Endothelial cell of umbilical vein (primary cell): Measurements from ENCODE around the gene PLEKHA7. TPM values are rescaled to one million over a fixed set of nuclear protein-coding genes. Genes with fewer than 3 reads are reported as not detected.

Experiments used
- BruUV-seq: library from RNA; stranded (reverse); fragments of 400-500 nt; replicated peaks from 2 replicates; lab custom pipeline; 2021; lab: Mats Ljungman, UMichigan
- CTCF ChIA-PET: fragments of 300-600, 350-600 bp; sonication (Branson Sonifier 250); formaldehyde crosslinking; loops from one replicate; lab custom pipeline; 2021; ENCODE audit warnings: antibody characterized with exemption, inconsistent platforms; lab: Charles Lee
- POLR2A ChIA-PET: fragments of 300-600, 350-600 bp; sonication (Branson Sonifier 250); formaldehyde crosslinking; loops from one replicate; lab custom pipeline; 2021; ENCODE audit warnings: antibody characterized with exemption, inconsistent platforms; lab: Charles Lee
- DNase-seq: peaks from one replicate; pipeline ENCODE4 v3.0.0-alpha.2; 2011; ENCODE audit warnings: low read depth, low spot score
- FAIRE-seq: peaks from 2 replicates; lab custom pipeline; 2011; peaks lifted over from hg19 to GRCh38; lab: Jason Lieb, UNC
- H2AFZ ChIP-seq: 2 replicates; pipeline ENCODE4 v1.6.0; 2012; ENCODE audit warnings: low read depth, low read length, control low read depth, inconsistent platforms
- H3K27ac ChIP-seq: 2 replicates; pipeline ENCODE4 v1.5.1; 2011; ENCODE audit warnings: low read depth, mild to moderate bottlenecking, control low read depth, low read length, moderate library complexity; ENCODE audit not compliant: insufficient read depth
- H3K27me3 ChIP-seq, 2 experiments: 2 replicates each; pipeline versions ENCODE4 v1.6.0 to v1.6.1; 2011; ENCODE audit warnings: low read length in 2 of 2, mixed read lengths in 1 of 2; ENCODE audit not compliant: control insufficient read depth in 2 of 2, insufficient read depth in 2 of 2
- H3K36me3 ChIP-seq, 2 experiments: 2 replicates in 1 of 2; 3 replicates in 1 of 2; pipeline ENCODE4 v1.5.1; 2011; ENCODE audit warnings: low read length in 2 of 2, mild to moderate bottlenecking in 1 of 2, moderate library complexity in 1 of 2; ENCODE audit not compliant: control insufficient read depth in 2 of 2, insufficient read depth in 2 of 2; ENCODE audit errors: extremely low read depth in 1 of 2
- H3K4me1 ChIP-seq: 3 replicates; pipeline ENCODE4 v1.5.1; 2011; ENCODE audit warnings: mild to moderate bottlenecking, low read length; ENCODE audit not compliant: control insufficient read depth, insufficient read depth; ENCODE audit errors: extremely low read depth
- H3K4me2 ChIP-seq: 2 replicates; pipeline ENCODE4 v1.6.1; 2011; ENCODE audit warnings: low read length, control low read depth, mixed read lengths; ENCODE audit not compliant: insufficient read depth
- H3K4me3 ChIP-seq, 3 experiments: fragments of 200-600 bp in 1 of 3; sonication (generic), shearing (Covaris generic) in 1 of 3; replicated peaks in 1 of 3; 2 replicates each; pipeline ENCODE4 v1.5.1; 2011 to 2016; ENCODE audit warnings: control low read depth in 3 of 3, low read length in 3 of 3, mild to moderate bottlenecking in 2 of 3, inconsistent platforms in 1 of 3, low read depth in 1 of 3, moderate library complexity in 1 of 3; ENCODE audit not compliant: insufficient read depth in 1 of 3
- H3K79me2 ChIP-seq: 2 replicates; pipeline ENCODE4 v1.6.0; 2012; ENCODE audit warnings: low read length, inconsistent platforms; ENCODE audit not compliant: control insufficient read depth, insufficient read depth
- H3K9ac ChIP-seq: replicated peaks from 2 replicates; pipeline ENCODE3; 2011; ENCODE audit warnings: low read length, control low read depth; ENCODE audit not compliant: insufficient read depth; ENCODE audit errors: extremely low read depth
- H3K9me1 ChIP-seq: replicated peaks from 3 replicates; pipeline ENCODE4 v1.6.0; 2011; ENCODE audit warnings: mild to moderate bottlenecking, low read length; ENCODE audit not compliant: control insufficient read depth, insufficient read depth; ENCODE audit errors: extremely low read depth
- H3K9me3 ChIP-seq: replicated peaks from 2 replicates; pipeline ENCODE4 v1.5.1; 2012; ENCODE audit warnings: low read length, inconsistent platforms; ENCODE audit not compliant: control insufficient read depth, insufficient read depth
- H4K20me1 ChIP-seq: replicated peaks from 2 replicates; pipeline ENCODE3; 2011; ENCODE audit warnings: mild to moderate bottlenecking, low read length; ENCODE audit not compliant: control insufficient read depth, insufficient read depth; ENCODE audit errors: extremely low read depth
- EZH2 ChIP-seq: IDR thresholded peaks from 2 replicates; pipeline ENCODE4 v1.6.1; 2012; ENCODE audit warnings: borderline replicate concordance, low read depth, mild to moderate bottlenecking, moderate library complexity, low read length, inconsistent platforms; ENCODE audit not compliant: severe bottlenecking
- FOS ChIP-seq: IDR thresholded peaks from 2 replicates; pipeline ENCODE4 v1.6.1; 2011; ENCODE audit warnings: mild to moderate bottlenecking, low read length, moderate library complexity, borderline replicate concordance; ENCODE audit not compliant: insufficient read depth
- GATA2 ChIP-seq: IDR thresholded peaks from 2 replicates; pipeline ENCODE4 v1.7.0; 2011; ENCODE audit warnings: low read depth, mild to moderate bottlenecking, moderate library complexity, mixed read lengths, low read length; ENCODE audit not compliant: insufficient read length, insufficient read depth
- JUN ChIP-seq: IDR thresholded peaks from 2 replicates; pipeline ENCODE4 v1.6.1; 2011; ENCODE audit warnings: borderline replicate concordance, low read depth; ENCODE audit not compliant: insufficient read length, insufficient read depth
- MYC ChIP-seq: IDR thresholded peaks from one replicate; pipeline ENCODE4 v1.6.1; 2011; ENCODE audit warnings: mild to moderate bottlenecking, low read depth, low read length
- POLR2A ChIP-seq: IDR thresholded peaks from 2 replicates; pipeline ENCODE4 v1.6.1; 2012; ENCODE audit warnings: low read depth, mild to moderate bottlenecking, control low read depth, low read length
- POLR2AphosphoS5 ChIP-seq: IDR thresholded peaks from 2 replicates; pipeline ENCODE4 v1.6.1; 2012; ENCODE audit warnings: low read depth, mild to moderate bottlenecking, control low read depth, low read length, moderate library complexity; ENCODE audit not compliant: insufficient read depth
- dilution Hi-C: fragments of 300-500 bp; cut with MboI; formaldehyde crosslinking; loops from one replicate; pipeline ENCODE4 v1.15.0; 2019; ENCODE audit warnings: low sequenced_read_pairs; ENCODE audit not compliant: extremely low pct_ligation_motif_present
- intact Hi-C: fragments of 100-400 bp; cut with micrococcal nuclease; formaldehyde crosslinking; loops from one replicate; pipeline ENCODE4 v1.10.0; 2022
- polyA plus RNA-seq, 4 experiments: library from polyadenylated mRNA; depleted of rRNA in 3 of 4; stranded (reverse) in 3 of 4; unstranded in 1 of 4; fragments of >200 nt; gene quantifications; 2 replicates each; pipeline versions ENCODE4 v1.2.1 to v1.2.3, GENCODE V29; 2011 to 2012; ENCODE audit warnings: missing spikeins in 1 of 4
- total RNA-seq: library from RNA; stranded (reverse); gene quantifications from 2 replicates; pipeline ENCODE4 v1.2.3, GENCODE V29; 2021
- TF ChIP-seq, protein P1 (sequence below): IDR thresholded peaks from 2 replicates; pipeline ENCODE4 v1.6.1; 2011; ENCODE audit not compliant: insufficient read depth, insufficient read length
- TF ChIP-seq, protein P2 (sequence below), 2 donors: IDR thresholded peaks; 1 replicate in 1 of 2; 2 replicates in 1 of 2; pipeline ENCODE4 v1.5.1; 2011; ENCODE audit warnings: low read length in 2 of 2, mild to moderate bottlenecking in 2 of 2, moderate library complexity in 2 of 2, control low read depth in 1 of 2, inconsistent platforms in 1 of 2, low read depth in 1 of 2; ENCODE audit not compliant: insufficient read depth in 1 of 2; ENCODE audit errors: extremely low read depth in 1 of 2

PLEKHA7 gene
- total and polyA plus RNA-seq, 2 donors (not counting 3 experiments of a cell fraction or from before 2014, with no cell fraction given), result 1.7 to 3.8 TPM

DNA sequence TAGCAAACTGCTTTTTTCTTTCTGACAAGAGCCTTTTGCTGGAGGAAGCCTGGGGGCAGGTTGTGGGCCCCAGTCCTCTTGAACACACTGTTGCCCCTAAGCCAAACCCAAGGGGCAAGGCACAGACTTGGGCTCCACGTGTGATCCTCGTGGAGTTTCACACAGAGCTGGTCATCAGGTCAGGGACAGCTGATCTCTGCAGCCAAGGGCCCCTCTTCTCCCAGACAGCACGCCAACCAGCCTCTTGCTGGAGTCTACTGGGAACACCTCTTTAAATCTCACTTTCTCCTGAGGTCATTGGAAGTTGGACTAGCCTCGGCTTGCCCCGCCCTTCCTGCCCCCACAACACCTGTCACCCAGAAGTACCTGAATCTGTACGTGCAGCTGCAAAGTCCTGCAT lies 235.9 kb downstream of the PLEKHA7 start:
- H3K9ac ChIP-seq, result no peak overlapping the region
- no peak overlapping the region for H3K4me3 ChIP-seq
- no peak overlapping the region for H2AFZ ChIP-seq
- CTCF ChIA-PET, result no interaction called here
- H3K79me2 ChIP-seq, result no peaks in the 10 kb centered on the region
- no peak overlapping the region for H3K4me2 ChIP-seq
- dilution Hi-C loops, result no loop called here
- H3K9me3 ChIP-seq, result no peaks in the 10 kb centered on the region
- intact Hi-C loops, result no loop called here
- no peak overlapping the region for H3K27ac ChIP-seq
- POLR2A ChIA-PET, result no interaction called here
- H3K36me3 ChIP-seq, result no peaks in the 10 kb centered on the region
- no TSS peak for BruUV-seq
- H3K9me1 ChIP-seq, result no peaks in the 10 kb centered on the region
- H4K20me1 ChIP-seq, result no peaks in the 10 kb centered on the region
- no peaks in the 10 kb centered on the region for H3K4me1 ChIP-seq
- H3K27me3 ChIP-seq, result peaks cover 0 to 5% of the 10 kb centered on the region in 2 experiments
- TF ChIP-seq POLR2A (no peak), EZH2 (no peak), GATA2 (no peak), MYC (no peak)
- TF ChIP-seq, protein P1, sequence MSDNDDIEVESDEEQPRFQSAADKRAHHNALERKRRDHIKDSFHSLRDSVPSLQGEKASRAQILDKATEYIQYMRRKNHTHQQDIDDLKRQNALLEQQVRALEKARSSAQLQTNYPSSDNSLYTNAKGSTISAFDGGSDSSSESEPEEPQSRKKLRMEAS, result no peak
- FAIRE-seq (no peak), DNase-seq (no peak)

DNA sequence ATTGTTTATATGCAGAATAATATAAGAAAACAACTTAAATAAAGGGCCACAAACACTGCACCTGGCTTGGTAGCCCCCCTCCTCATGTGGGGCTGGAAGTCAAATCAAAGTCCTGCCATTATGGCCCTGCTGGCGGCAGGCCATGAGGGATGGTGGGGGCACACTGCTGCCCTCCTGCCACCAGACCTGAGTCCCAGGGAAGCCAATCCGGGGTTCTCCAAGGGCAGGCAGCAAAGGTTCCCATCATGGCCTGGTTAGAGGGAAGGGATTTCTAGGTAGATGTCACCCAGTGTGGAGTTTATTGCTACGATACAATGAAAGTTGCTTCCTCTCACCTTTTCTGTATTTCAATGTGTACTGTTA lies 236.6 kb downstream of the PLEKHA7 start:
- Histone ChIP-seq H3K9me1 (no peaks in the 10 kb centered on the region), H3K27me3 (peaks cover 0 to 5% of the 10 kb centered on the region in 2 experiments), H3K36me3 (no peaks in the 10 kb centered on the region), H3K9me3 (no peaks in the 10 kb centered on the region), H3K27ac (no peak overlapping the region), H2AFZ (no peak overlapping the region), H3K4me1 (no peaks in the 10 kb centered on the region), H3K4me3 (no peak overlapping the region), H3K4me2 (no peak overlapping the region), H3K9ac (no peak overlapping the region), H3K79me2 (no peaks in the 10 kb centered on the region), H4K20me1 (no peaks in the 10 kb centered on the region)
- TF ChIP-seq, protein P2, sequence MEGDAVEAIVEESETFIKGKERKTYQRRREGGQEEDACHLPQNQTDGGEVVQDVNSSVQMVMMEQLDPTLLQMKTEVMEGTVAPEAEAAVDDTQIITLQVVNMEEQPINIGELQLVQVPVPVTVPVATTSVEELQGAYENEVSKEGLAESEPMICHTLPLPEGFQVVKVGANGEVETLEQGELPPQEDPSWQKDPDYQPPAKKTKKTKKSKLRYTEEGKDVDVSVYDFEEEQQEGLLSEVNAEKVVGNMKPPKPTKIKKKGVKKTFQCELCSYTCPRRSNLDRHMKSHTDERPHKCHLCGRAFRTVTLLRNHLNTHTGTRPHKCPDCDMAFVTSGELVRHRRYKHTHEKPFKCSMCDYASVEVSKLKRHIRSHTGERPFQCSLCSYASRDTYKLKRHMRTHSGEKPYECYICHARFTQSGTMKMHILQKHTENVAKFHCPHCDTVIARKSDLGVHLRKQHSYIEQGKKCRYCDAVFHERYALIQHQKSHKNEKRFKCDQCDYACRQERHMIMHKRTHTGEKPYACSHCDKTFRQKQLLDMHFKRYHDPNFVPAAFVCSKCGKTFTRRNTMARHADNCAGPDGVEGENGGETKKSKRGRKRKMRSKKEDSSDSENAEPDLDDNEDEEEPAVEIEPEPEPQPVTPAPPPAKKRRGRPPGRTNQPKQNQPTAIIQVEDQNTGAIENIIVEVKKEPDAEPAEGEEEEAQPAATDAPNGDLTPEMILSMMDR (IDR thresholded peaks at IDR 0.05; ENCODE audit: extremely low read depth in 1 of 2, insufficient read depth in 1 of 2, low read depth in 1 of 2, low read length in 2 of 2), result no peak
- no peak for TF ChIP-seq POLR2A
- TF ChIP-seq EZH2, result no peak
- no peak for TF ChIP-seq FOS
- no peak for TF ChIP-seq POLR2AphosphoS5
- TF ChIP-seq, protein P1, result no peak
- TF ChIP-seq GATA2, result no peak
- TF ChIP-seq MYC, result no peak
- no peak for TF ChIP-seq JUN
- POLR2A ChIA-PET, result no interaction called here
- CTCF ChIA-PET, result interaction anchor here (1.6 kb wide), 1 partner anchor 8 kb away, joined by 4 read pairs; no protein-coding TSS in a partner anchor
- intact Hi-C loops (no loop called here), dilution Hi-C loops (no loop called here)
- FAIRE-seq (no peak), DNase-seq (no peak)
- BruUV-seq, result no TSS peak
